Psoas muscle (tissue), 8 donors: ENCODE results near the gene ATP13A3. TPM values are rescaled to one million over a fixed set of nuclear protein-coding genes. Genes with fewer than 3 reads are reported as not detected.

Experiments
- ATAC-seq, 4 donors: fragments of 200-7000 bp; cut with Tn5 transposase; one replicate each; pipeline ENCODE4 v1.9.1; 2020; ENCODE audit warnings: moderate library complexity in 3 of 4, mild to moderate bottlenecking in 2 of 4
- DNase-seq, 2 donors: peaks; one replicate each; pipeline ENCODE4 v3.0.0-alpha.2; 2020
- H3K27ac ChIP-seq: fragments of 200-600 bp; one replicate; pipeline ENCODE4 v1.8.0; 2022
- H3K27me3 ChIP-seq, 3 donors: fragments of 200-600 bp in 1 of 3; one replicate each; pipeline versions ENCODE4 v1.6.1 to v1.8.0; 2013 to 2022; ENCODE audit warnings: low read length in 2 of 3, mild to moderate bottlenecking in 2 of 3, moderate library complexity in 1 of 3; ENCODE audit not compliant: insufficient read depth in 3 of 3
- H3K36me3 ChIP-seq, 2 donors: fragments of 200-600 bp in 1 of 2; one replicate each; pipeline versions ENCODE4 v1.6.1 to v1.8.0; 2013 to 2022; ENCODE audit warnings: low read depth in 1 of 2, mild to moderate bottlenecking in 1 of 2, moderate library complexity in 1 of 2; ENCODE audit not compliant: insufficient read depth in 1 of 2
- H3K4me1 ChIP-seq: fragments of 200-600 bp; one replicate; pipeline ENCODE4 v1.8.0; 2022
- H3K4me3 ChIP-seq: fragments of 200-600 bp; one replicate; pipeline ENCODE4 v1.8.0; 2022; ENCODE audit warnings: mild to moderate bottlenecking
- H3K9me3 ChIP-seq: fragments of 200-600 bp; one replicate; pipeline ENCODE4 v1.8.0; 2022
- WGBS, 3 donors: extraction: QIAGEN DNeasy Blood & Tissue Kit; methylation state at CpG; one replicate each; pipeline versions ENCODE4 v1.1.6 to v1.1.7; 2013; 5-methylcytosine and 5-hydroxymethylcytosine counted together
- intact Hi-C, 2 donors: fragments of 100-400 bp; cut with DNase I; formaldehyde crosslinking; loops; one replicate each; pipeline versions ENCODE4 v1.11.0 to v1.14.2; 2022
- polyA plus RNA-seq, 3 donors: library from polyadenylated mRNA; stranded (reverse); fragments of 200-250 nt; gene quantifications; one replicate each; pipeline ENCODE4 v1.2.3, GENCODE V29; 2013
- total RNA-seq, 4 donors: library from RNA; stranded (reverse); fragmentation: NEBNext Ultra II Directional in 2 of 4; extraction: Animal tissue kit (Norgen Biotek cat#: 25700) in 2 of 4; gene quantifications; one replicate each; pipeline versions ENCODE4 v1.2.1 to v1.2.4, GENCODE V29; 2021 to 2023
- TF ChIP-seq, protein P1 (sequence below): fragments of 200-600 bp; IDR thresholded peaks from one replicate; pipeline ENCODE4 v1.8.0; 2022; ENCODE audit warnings: antibody characterized with exemption
- donor health status: healthy with polysubstance abuse.
- donor health status: DM: no; HTN: no; CAD: no; lungs with moderate emphysema.
- donor health status: Bipolar disorder and iron deficiency.
- donor health status: healthy.
- donor health status: DM: yes; HTN: yes; CAD: no.
- donor health status: DM: no; HTN: no; CAD: no.
- donor health status: DM: no; HTN: no; CAD: no.
- donor health status: DM: yes; HTN: yes; CAD: no.

Gene ATP13A3
- total and polyA plus RNA-seq, 7 donors: 10.4 to 72.7 (median 46.6) TPM

GRCh38 chr3:194518652-194519051 lies 31.9 kb upstream of the ATP13A3 start:
- no peaks in the 10 kb centered on the region for H3K36me3 ChIP-seq
- no peak overlapping the region for H3K4me3 ChIP-seq
- intact Hi-C loops: no loop called here
- no peak for DNase-seq
- TF ChIP-seq, protein P1, sequence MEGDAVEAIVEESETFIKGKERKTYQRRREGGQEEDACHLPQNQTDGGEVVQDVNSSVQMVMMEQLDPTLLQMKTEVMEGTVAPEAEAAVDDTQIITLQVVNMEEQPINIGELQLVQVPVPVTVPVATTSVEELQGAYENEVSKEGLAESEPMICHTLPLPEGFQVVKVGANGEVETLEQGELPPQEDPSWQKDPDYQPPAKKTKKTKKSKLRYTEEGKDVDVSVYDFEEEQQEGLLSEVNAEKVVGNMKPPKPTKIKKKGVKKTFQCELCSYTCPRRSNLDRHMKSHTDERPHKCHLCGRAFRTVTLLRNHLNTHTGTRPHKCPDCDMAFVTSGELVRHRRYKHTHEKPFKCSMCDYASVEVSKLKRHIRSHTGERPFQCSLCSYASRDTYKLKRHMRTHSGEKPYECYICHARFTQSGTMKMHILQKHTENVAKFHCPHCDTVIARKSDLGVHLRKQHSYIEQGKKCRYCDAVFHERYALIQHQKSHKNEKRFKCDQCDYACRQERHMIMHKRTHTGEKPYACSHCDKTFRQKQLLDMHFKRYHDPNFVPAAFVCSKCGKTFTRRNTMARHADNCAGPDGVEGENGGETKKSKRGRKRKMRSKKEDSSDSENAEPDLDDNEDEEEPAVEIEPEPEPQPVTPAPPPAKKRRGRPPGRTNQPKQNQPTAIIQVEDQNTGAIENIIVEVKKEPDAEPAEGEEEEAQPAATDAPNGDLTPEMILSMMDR: no peak
- peaks cover 3% of the 10 kb centered on the region for H3K4me1 ChIP-seq
- H3K27ac ChIP-seq: no peak overlapping the region
- 62 to 73% (median 70%) methylated on average over 2 of the region's 2 CpGs for WGBS, 3 donors
- no peaks in the 10 kb centered on the region for H3K27me3 ChIP-seq
- ATAC-seq: no peak
- H3K9me3 ChIP-seq: no peaks in the 10 kb centered on the region

- peaks cover 3% of the 10 kb centered on the region for H3K4me1 ChIP-seq
- WGBS, 3 donors: 47 to 64% (median 63%) methylated on average over 6 of the region's 6 CpGs
- TF ChIP-seq, protein P1: no peak
Observed at GRCh38 chr3:194517333-194517732, 30.5 kb upstream of the ATP13A3 start.

DNA sequence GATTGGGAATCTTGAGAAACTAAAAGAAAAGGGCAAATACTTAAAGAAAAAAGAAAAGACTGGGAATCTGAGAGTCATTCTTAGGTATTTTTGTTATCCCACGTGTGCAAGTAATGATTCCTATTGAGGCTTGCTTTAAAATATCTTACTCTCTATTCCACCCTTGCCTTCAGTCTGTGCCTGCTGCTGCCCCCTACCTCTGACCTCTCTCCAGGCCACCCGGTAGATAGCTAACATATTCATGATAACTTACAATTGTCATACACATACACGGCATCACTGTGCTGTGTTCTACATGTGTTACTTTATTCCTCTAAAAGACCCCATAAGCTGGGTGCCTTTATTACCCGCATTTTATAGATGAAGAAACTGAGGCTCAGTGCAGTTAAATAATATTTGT lies 27.8 kb upstream of the ATP13A3 start:
- WGBS, 3 donors: 32 to 60% (median 59%) methylated on average over 4 of the region's 4 CpGs
- intact Hi-C loops: no loop called here
- TF ChIP-seq, protein P1: no peak

More at GRCh38 chr3:194517333-194517732, 30.5 kb upstream of the ATP13A3 start:
- intact Hi-C loops: no loop called here
- Histone ChIP-seq H3K4me3 (no peak overlapping the region), H3K9me3 (no peaks in the 10 kb centered on the region), H3K27ac (no peak overlapping the region), H3K27me3 (no peaks in the 10 kb centered on the region), H3K36me3 (no peaks in the 10 kb centered on the region)
- ATAC-seq (no peak), DNase-seq (no peak)

GRCh38 chr3:194512895-194513601 lies 26.2 kb upstream of the ATP13A3 start:
- H3K4me3 ChIP-seq: no peak overlapping the region
- H3K36me3 ChIP-seq: no peaks in the 10 kb centered on the region
- WGBS, 3 donors: 81 to 86% (median 83%) methylated on average over 5 of the region's 5 CpGs
- ATAC-seq: no peak
- no peaks in the 10 kb centered on the region for H3K4me1 ChIP-seq
- H3K27ac ChIP-seq: no peak overlapping the region
- TF ChIP-seq, protein P1: no peak
- intact Hi-C loops: no loop called here
- H3K27me3 ChIP-seq: no peaks in the 10 kb centered on the region
- DNase-seq: no peak
- no peaks in the 10 kb centered on the region for H3K9me3 ChIP-seq

More for the DNA sequence above, 27.8 kb upstream of the ATP13A3 start:
- no peaks in the 10 kb centered on the region for H3K27me3 ChIP-seq
- DNase-seq (no peak), ATAC-seq (no peak)
- H3K4me1 ChIP-seq: no peaks in the 10 kb centered on the region
- no peaks in the 10 kb centered on the region for H3K36me3 ChIP-seq
- H3K27ac ChIP-seq: no peak overlapping the region
- no peak overlapping the region for H3K4me3 ChIP-seq
- H3K9me3 ChIP-seq: no peaks in the 10 kb centered on the region
